HepG2 (cell line): ENCODE results near the gene CRAMP1. TPM values are rescaled to one million over a fixed set of nuclear protein-coding genes. Genes with fewer than 3 reads are reported as not detected.

Source experiments
- CHCHD3 ChIP-seq: sonication (generic); formaldehyde crosslinking; IDR thresholded peaks from 2 replicates; pipeline ENCODE4 v1.8.0; 2022; ENCODE audit warnings: mild to moderate bottlenecking, missing genetic modification reagents, moderate library complexity
- JUN ChIP-seq: sonication (generic); formaldehyde crosslinking; IDR thresholded peaks from 2 replicates; pipeline ENCODE4 v1.4.0; 2020; ENCODE audit warnings: mild to moderate bottlenecking, missing genetic modification reagents
- KDM5B ChIP-seq: sonication (generic); formaldehyde crosslinking; IDR thresholded peaks from 2 replicates; pipeline ENCODE4 v1.4.0; 2020; ENCODE audit warnings: missing genetic modification reagents, mild to moderate bottlenecking, borderline replicate concordance
- MAF1 ChIP-seq: sonication (generic); formaldehyde crosslinking; IDR thresholded peaks from 2 replicates; pipeline ENCODE4 v1.5.0; 2020; ENCODE audit warnings: missing genetic modification reagents, borderline replicate concordance
- MAFK ChIP-seq, 2 experiments: IDR thresholded peaks in 1 of 2; conservative IDR thresholded peaks in 1 of 2; 2 replicates each; pipeline ENCODE4 v1.6.1; 2011; ENCODE audit warnings: improper control_type of control experiment in 2 of 2, low read length in 2 of 2
- PAX8 ChIP-seq: sonication (generic); formaldehyde crosslinking; IDR thresholded peaks from 2 replicates; pipeline ENCODE4 v1.8.0; 2022; ENCODE audit warnings: mild to moderate bottlenecking, missing genetic modification reagents, borderline replicate concordance
- POGZ ChIP-seq: sonication (generic); formaldehyde crosslinking; IDR thresholded peaks from 2 replicates; pipeline ENCODE4 v1.4.0; 2020; ENCODE audit warnings: mild to moderate bottlenecking, missing genetic modification reagents
- POLR2G ChIP-seq: fragments of 200-400 bp; formaldehyde crosslinking; IDR thresholded peaks from 2 replicates; pipeline ENCODE4 v1.6.1; 2018; ENCODE audit warnings: mild to moderate bottlenecking, low read depth, low read length, moderate library complexity
- RAD21 ChIP-seq: fragments of 450-650 bp; formaldehyde crosslinking; IDR thresholded peaks from 2 replicates; pipeline ENCODE4 v1.5.0; 2020; ENCODE audit warnings: mild to moderate bottlenecking
- REPIN1 ChIP-seq: sonication (generic); formaldehyde crosslinking; IDR thresholded peaks from 2 replicates; pipeline ENCODE4 v1.8.0; 2022; ENCODE audit warnings: missing genetic modification reagents, low read depth, mild to moderate bottlenecking, borderline replicate concordance
- SMAD1 ChIP-seq: sonication (generic); formaldehyde crosslinking; IDR thresholded peaks from 2 replicates; pipeline ENCODE4 v1.4.0; 2020; ENCODE audit warnings: missing genetic modification reagents, low read depth, mild to moderate bottlenecking, borderline replicate concordance
- TBX2 ChIP-seq: sonication (generic); formaldehyde crosslinking; IDR thresholded peaks from 2 replicates; pipeline ENCODE4 v1.5.0; 2020; ENCODE audit warnings: missing genetic modification reagents, mild to moderate bottlenecking, borderline replicate concordance
- ZBED4 ChIP-seq: sonication (generic); formaldehyde crosslinking; IDR thresholded peaks from 2 replicates; pipeline ENCODE4 v1.4.0; 2020; ENCODE audit warnings: missing genetic modification reagents, borderline replicate concordance
- ZNF24 ChIP-seq: fragments of 450-650 bp; IDR thresholded peaks from 2 replicates; pipeline ENCODE4 v1.6.1; 2017; ENCODE audit warnings: antibody characterized with exemption, mild to moderate bottlenecking
- ZNF383 ChIP-seq: sonication (generic); formaldehyde crosslinking; IDR thresholded peaks from 2 replicates; pipeline ENCODE4 v1.4.0; 2020; ENCODE audit warnings: missing genetic modification reagents, mild to moderate bottlenecking, borderline replicate concordance
- ZNF460 ChIP-seq: sonication (generic); formaldehyde crosslinking; IDR thresholded peaks from 2 replicates; pipeline ENCODE4 v1.5.1; 2020; ENCODE audit warnings: missing genetic modification reagents, mild to moderate bottlenecking, borderline replicate concordance
- ZNF496 ChIP-seq: sonication (generic); formaldehyde crosslinking; IDR thresholded peaks from 2 replicates; pipeline ENCODE4 v1.8.1; 2023; ENCODE audit warnings: mild to moderate bottlenecking, moderate library complexity, missing genetic modification reagents; ENCODE audit not compliant: insufficient replicate concordance
- ZNF816 ChIP-seq: sonication (generic); formaldehyde crosslinking; IDR thresholded peaks from 2 replicates; pipeline ENCODE4 v1.8.0; 2022; ENCODE audit warnings: missing genetic modification reagents, mild to moderate bottlenecking, borderline replicate concordance
- polyA plus RNA-seq, 8 experiments: library from polyadenylated mRNA; depleted of rRNA in 3 of 8; stranded (reverse) in 7 of 8; unstranded in 1 of 8; fragments of >200 nt; fragmentation: Illumina TruSeq in 4 of 8; extraction: Trizol in 4 of 8; gene quantifications; 2 replicates each; pipeline versions ENCODE4 v1.2.1 to v1.2.3, GENCODE V29; 2011 to 2016; ENCODE audit warnings: low read depth in 4 of 8, missing spikeins in 1 of 8, mixed read lengths in 1 of 8; ENCODE audit not compliant: insufficient read depth in 1 of 8
- total RNA-seq, 5 experiments: library from RNA; depleted of rRNA; stranded (reverse); fragments of >200 nt; fragmentation: Illumina TruSeq; extraction: Trizol; gene quantifications; 2 replicates each; pipeline ENCODE4 v1.2.3, GENCODE V29; 2016; ENCODE audit warnings: low read depth in 1 of 5
- TF ChIP-seq, protein P1 (sequence below): sonication (generic); formaldehyde crosslinking; IDR thresholded peaks from 2 replicates; pipeline ENCODE4 v1.4.0; 2020; ENCODE audit warnings: missing genetic modification reagents, mild to moderate bottlenecking, borderline replicate concordance
- TF ChIP-seq, protein P2 (sequence below): sonication (generic); formaldehyde crosslinking; IDR thresholded peaks from 2 replicates; pipeline ENCODE4 v1.5.0; 2020; ENCODE audit warnings: missing genetic modification reagents

The CRAMP1 gene
- total and polyA plus RNA-seq, 2 of the 13 experiments (the other 11 are each of a cell fraction or from before 2014, with no cell fraction given), result 6.8 to 9.7 TPM

- TF ChIP-seq, protein P1, sequence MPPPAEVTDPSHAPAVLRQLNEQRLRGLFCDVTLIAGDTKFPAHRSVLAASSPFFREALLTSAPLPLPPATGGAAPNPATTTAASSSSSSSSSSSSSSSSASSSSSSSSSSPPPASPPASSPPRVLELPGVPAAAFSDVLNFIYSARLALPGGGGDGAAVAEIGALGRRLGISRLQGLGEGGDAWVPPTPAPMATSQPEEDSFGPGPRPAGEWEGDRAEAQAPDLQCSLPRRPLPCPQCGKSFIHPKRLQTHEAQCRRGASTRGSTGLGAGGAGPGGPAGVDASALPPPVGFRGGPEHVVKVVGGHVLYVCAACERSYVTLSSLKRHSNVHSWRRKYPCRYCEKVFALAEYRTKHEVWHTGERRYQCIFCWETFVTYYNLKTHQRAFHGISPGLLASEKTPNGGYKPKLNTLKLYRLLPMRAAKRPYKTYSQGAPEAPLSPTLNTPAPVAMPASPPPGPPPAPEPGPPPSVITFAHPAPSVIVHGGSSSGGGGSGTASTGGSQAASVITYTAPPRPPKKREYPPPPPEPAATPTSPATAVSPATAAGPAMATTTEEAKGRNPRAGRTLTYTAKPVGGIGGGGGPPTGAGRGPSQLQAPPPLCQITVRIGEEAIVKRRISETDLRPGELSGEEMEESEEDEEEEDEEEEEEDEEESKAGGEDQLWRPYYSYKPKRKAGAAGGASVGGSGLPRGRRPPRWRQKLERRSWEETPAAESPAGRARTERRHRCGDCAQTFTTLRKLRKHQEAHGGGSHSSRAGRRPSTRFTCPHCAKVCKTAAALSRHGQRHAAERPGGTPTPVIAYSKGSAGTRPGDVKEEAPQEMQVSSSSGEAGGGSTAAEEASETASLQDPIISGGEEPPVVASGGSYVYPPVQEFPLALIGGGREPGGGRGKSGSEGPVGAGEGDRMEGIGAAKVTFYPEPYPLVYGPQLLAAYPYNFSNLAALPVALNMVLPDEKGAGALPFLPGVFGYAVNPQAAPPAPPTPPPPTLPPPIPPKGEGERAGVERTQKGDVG, result peak; percentile 66; the same call in 1 of the 2 replicates
- peak; percentile 77; the same call in 1 of the 2 replicates for TF ChIP-seq KDM5B (CRISPR knock-in tag)
- no peak for TF ChIP-seq ZNF496 (CRISPR knock-in tag)
- peak; percentile 96 for TF ChIP-seq POLR2G
- TF ChIP-seq PAX8, result peak; percentile 78; the same call in 1 of the 2 replicates
- no peak for TF ChIP-seq SMAD1 (CRISPR knock-in tag)
- no peak for TF ChIP-seq ZNF383 (CRISPR knock-in tag)
- TF ChIP-seq ZBED4 (CRISPR knock-in tag), result peak; percentile 93
- TF ChIP-seq MAFK (conservative IDR thresholded peaks at IDR 0.05 in 1 of 2, IDR thresholded peaks at IDR 0.05 in 1 of 2; ENCODE audit: low read length in 2 of 2), result no peak
- TF ChIP-seq ZNF24, result no peak
- peak; percentile 78 for TF ChIP-seq RAD21 (CRISPR knock-in tag)
- peak; percentile 65; the same call in 1 of the 2 replicates for TF ChIP-seq POGZ (CRISPR knock-in tag)
- TF ChIP-seq ZNF816 (CRISPR knock-in tag), result no peak
- TF ChIP-seq, protein P2, sequence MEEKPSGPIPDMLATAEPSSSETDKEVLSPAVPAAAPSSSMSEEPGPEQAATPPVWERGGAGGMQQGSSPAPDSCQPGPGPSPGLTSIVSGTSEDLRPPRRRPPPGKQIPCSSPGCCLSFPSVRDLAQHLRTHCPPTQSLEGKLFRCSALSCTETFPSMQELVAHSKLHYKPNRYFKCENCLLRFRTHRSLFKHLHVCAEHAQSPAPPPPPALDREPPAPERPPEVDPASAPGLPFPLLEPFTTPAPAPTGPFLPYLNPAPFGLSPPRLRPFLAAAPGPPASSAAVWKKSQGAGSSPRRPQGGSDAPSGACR (CRISPR knock-in tag), result no peak
- peak; percentile 94 for TF ChIP-seq MAF1
- peak; percentile 64; the same call in 1 of the 2 replicates for TF ChIP-seq JUN (CRISPR knock-in tag)
- TF ChIP-seq REPIN1 (CRISPR knock-in tag), result no peak; the same call in 1 of the 2 replicates
- TF ChIP-seq CHCHD3, result 0 out of 2 replicates have a peak, but pooled peaks have one; percentile 76
- peak; percentile 29; the same call in 1 of the 2 replicates for TF ChIP-seq ZNF460 (CRISPR knock-in tag)
- peak; percentile 17; the same call in 1 of the 2 replicates for TF ChIP-seq TBX2
These were observed 93.7 kb downstream of the CRAMP1 start, which contains the start of gene MAPK8IP3 (continued) for GRCh38 chr16:1705688-1706385.
